ENCODE results near the gene DIPK1C. TPM values are rescaled to one million over a fixed set of nuclear protein-coding genes. Genes with fewer than 3 reads are reported as not detected.

Gene DIPK1C
- total RNA-seq, 1 experiment from 2014 or later, result not detected

DNA sequence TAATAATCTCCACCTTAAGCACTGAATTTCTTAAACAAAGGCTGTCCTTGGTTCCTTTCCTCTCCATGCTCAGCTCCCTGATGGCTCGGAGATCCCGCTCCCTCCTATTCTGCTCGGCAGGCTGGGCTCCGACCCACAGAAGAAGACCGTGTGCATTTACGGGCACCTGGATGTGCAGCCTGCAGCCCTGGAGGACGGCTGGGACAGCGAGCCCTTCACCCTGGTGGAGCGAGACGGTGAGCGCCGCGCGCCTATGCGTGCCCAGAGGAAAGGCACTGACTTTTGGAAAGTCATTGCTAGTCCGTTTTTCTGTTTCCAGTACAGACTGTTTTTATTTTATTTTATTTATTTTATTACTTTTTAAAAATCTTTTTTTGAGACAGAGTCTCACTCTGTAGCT lies 48.7 kb upstream of the DIPK1C start:
- DNase-seq (ENCODE audit: low read depth, low spot score), result no peak
- CTCF ChIA-PET, result no interaction called here
- H2AFZ ChIP-seq (ENCODE audit: low read depth, low read length, poor library complexity, severe bottlenecking), result no peak overlapping the region
- no peaks in the 10 kb centered on the region for H3K9me3 ChIP-seq (ENCODE audit: control insufficient read depth in 1 of 2, insufficient read depth in 1 of 2, low read depth in 1 of 2, low read length in 2 of 2)
- no peaks in the 10 kb centered on the region for H4K20me1 ChIP-seq (ENCODE audit: insufficient read depth)
- TF ChIP-seq ZNF274 (IDR thresholded peaks at IDR 0.05; ENCODE audit: low read depth, low read length) (no peak), ZFX (IDR thresholded peaks at IDR 0.05) (no peak), SRF (IDR thresholded peaks at IDR 0.05; ENCODE audit: low read depth) (no peak), POLR2AphosphoS5 (IDR thresholded peaks at IDR 0.05; ENCODE audit: low read depth, low read length) (no peak), EZH2phosphoT487 (IDR thresholded peaks at IDR 0.05; ENCODE audit: borderline replicate concordance) (no peak), JUND (IDR thresholded peaks at IDR 0.05) (no peak), CBX3 (IDR thresholded peaks at IDR 0.05; ENCODE audit: low read depth) (no peak), FOSL1 (IDR thresholded peaks at IDR 0.05; ENCODE audit: low read depth) (no peak)
- TF ChIP-seq, protein P1, sequence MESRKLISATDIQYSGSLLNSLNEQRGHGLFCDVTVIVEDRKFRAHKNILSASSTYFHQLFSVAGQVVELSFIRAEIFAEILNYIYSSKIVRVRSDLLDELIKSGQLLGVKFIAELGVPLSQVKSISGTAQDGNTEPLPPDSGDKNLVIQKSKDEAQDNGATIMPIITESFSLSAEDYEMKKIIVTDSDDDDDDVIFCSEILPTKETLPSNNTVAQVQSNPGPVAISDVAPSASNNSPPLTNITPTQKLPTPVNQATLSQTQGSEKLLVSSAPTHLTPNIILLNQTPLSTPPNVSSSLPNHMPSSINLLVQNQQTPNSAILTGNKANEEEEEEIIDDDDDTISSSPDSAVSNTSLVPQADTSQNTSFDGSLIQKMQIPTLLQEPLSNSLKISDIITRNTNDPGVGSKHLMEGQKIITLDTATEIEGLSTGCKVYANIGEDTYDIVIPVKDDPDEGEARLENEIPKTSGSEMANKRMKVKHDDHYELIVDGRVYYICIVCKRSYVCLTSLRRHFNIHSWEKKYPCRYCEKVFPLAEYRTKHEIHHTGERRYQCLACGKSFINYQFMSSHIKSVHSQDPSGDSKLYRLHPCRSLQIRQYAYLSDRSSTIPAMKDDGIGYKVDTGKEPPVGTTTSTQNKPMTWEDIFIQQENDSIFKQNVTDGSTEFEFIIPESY (IDR thresholded peaks at IDR 0.05; ENCODE audit: extremely low read depth, insufficient replicate concordance, low read length), result no peak
- TF ChIP-seq, protein P2, sequence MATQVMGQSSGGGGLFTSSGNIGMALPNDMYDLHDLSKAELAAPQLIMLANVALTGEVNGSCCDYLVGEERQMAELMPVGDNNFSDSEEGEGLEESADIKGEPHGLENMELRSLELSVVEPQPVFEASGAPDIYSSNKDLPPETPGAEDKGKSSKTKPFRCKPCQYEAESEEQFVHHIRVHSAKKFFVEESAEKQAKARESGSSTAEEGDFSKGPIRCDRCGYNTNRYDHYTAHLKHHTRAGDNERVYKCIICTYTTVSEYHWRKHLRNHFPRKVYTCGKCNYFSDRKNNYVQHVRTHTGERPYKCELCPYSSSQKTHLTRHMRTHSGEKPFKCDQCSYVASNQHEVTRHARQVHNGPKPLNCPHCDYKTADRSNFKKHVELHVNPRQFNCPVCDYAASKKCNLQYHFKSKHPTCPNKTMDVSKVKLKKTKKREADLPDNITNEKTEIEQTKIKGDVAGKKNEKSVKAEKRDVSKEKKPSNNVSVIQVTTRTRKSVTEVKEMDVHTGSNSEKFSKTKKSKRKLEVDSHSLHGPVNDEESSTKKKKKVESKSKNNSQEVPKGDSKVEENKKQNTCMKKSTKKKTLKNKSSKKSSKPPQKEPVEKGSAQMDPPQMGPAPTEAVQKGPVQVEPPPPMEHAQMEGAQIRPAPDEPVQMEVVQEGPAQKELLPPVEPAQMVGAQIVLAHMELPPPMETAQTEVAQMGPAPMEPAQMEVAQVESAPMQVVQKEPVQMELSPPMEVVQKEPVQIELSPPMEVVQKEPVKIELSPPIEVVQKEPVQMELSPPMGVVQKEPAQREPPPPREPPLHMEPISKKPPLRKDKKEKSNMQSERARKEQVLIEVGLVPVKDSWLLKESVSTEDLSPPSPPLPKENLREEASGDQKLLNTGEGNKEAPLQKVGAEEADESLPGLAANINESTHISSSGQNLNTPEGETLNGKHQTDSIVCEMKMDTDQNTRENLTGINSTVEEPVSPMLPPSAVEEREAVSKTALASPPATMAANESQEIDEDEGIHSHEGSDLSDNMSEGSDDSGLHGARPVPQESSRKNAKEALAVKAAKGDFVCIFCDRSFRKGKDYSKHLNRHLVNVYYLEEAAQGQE (IDR thresholded peaks at IDR 0.05; ENCODE audit: low read depth), result no peak
- no peak overlapping the region for H3K4me2 ChIP-seq (ENCODE audit: low read length)
- ATAC-seq, result no peak
- H3K27ac ChIP-seq (ENCODE audit: low read depth, low read length), result no peak overlapping the region
- no peaks in the 10 kb centered on the region for H3K4me1 ChIP-seq (ENCODE audit: control insufficient read depth in 1 of 2, insufficient read depth in 2 of 2, low read length in 2 of 2)
- no peaks in the 10 kb centered on the region for H3K27me3 ChIP-seq (ENCODE audit: insufficient read depth, low read length)
- H3K79me2 ChIP-seq (ENCODE audit: insufficient read depth, low read length), result no peaks in the 10 kb centered on the region
- H3K9me2 ChIP-seq (ENCODE audit: insufficient read depth), result no peaks in the 10 kb centered on the region
- no TSS peak for BruUV-seq (replicated peaks)
- no peak overlapping the region for H3K4me3 ChIP-seq (replicated peaks in 1 of 2; ENCODE audit: low read depth in 1 of 2, low read length in 2 of 2)
- RAD21 ChIA-PET (ENCODE audit: low non-redundant PET in 1 of 2, low total read pairs in 2 of 2, uncharacterized antibody in 2 of 2, unreplicated experiment in 2 of 2), result no interaction called here
- POLR2A ChIA-PET, result no interaction called here
- intact Hi-C loops (cut with micrococcal nuclease), result no loop called here
- H3K36me3 ChIP-seq (ENCODE audit: control insufficient read depth in 1 of 2, insufficient read depth in 2 of 2, low read length in 2 of 2), result peaks cover 22 to 36% of the 10 kb centered on the region in 2 experiments; a peak in 3 of 4 replicates
- H3K9ac ChIP-seq (ENCODE audit: low read length), result no peak overlapping the region
